ENCODE data around the gene PPHLN1.

PPHLN1 gene

DNA sequence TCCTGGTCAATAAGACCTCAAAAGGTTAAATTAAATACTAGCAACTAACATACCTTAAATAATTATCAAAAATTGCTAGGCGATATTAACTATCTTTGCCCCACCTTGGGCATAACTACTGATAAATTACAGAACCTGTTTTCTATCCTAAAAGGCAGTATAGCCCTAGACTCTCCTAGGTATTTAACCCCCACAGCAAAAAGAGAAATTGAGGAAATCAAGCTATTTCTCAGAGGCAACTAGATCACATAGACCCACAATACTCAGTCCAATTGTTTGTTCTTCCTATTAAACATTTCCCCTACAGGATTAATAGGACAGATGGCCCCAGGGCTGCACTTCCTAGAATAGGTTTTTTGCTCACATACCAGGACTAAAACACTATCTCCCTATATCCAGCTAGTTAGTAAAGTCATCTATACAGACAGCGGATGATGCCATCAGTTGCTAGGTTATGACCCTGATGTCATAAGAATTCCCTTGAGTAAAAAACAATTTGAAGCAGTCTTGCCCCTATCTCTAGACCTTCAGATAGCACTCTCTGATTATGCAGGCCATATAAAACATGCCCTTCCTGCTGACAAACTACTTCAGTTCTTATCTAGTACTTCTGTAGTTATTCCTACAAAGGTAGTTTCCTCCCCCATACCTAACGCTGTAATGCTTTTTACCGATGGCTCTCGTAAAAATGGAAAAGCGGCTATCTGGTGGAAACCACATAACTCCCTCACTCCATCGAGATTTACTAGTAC lies 118.4 kb downstream of the PPHLN1 start:
- TF ChIP-seq POU6F1 (CRISPR knock-in tag; IDR thresholded peaks at IDR 0.05; ENCODE audit: borderline replicate concordance, low read depth) = no peak
- TF ChIP-seq ESRRG (CRISPR knock-in tag; IDR thresholded peaks at IDR 0.05) = no peak
- no peak for TF ChIP-seq ZNF565 (CRISPR knock-in tag; conservative IDR thresholded peaks at IDR 0.05; ENCODE audit: low read depth)
- no peak for TF ChIP-seq OSR1 (CRISPR knock-in tag; IDR thresholded peaks at IDR 0.05)
- TF ChIP-seq RARB (CRISPR knock-in tag; IDR thresholded peaks at IDR 0.05) = no peak
- TF ChIP-seq, protein P1, sequence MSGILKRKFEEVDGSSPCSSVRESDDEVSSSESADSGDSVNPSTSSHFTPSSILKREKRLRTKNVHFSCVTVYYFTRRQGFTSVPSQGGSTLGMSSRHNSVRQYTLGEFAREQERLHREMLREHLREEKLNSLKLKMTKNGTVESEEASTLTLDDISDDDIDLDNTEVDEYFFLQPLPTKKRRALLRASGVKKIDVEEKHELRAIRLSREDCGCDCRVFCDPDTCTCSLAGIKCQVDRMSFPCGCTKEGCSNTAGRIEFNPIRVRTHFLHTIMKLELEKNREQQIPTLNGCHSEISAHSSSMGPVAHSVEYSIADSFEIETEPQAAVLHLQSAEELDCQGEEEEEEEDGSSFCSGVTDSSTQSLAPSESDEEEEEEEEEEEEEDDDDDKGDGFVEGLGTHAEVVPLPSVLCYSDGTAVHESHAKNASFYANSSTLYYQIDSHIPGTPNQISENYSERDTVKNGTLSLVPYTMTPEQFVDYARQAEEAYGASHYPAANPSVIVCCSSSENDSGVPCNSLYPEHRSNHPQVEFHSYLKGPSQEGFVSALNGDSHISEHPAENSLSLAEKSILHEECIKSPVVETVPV (CRISPR knock-in tag; IDR thresholded peaks at IDR 0.05) = no peak
- TF ChIP-seq ZNF70 (CRISPR knock-in tag; IDR thresholded peaks at IDR 0.05) = no peak
- TF ChIP-seq ARNTL (CRISPR knock-in tag; IDR thresholded peaks at IDR 0.05; ENCODE audit: borderline replicate concordance, low read depth) = no peak
- TF ChIP-seq PPARA (CRISPR knock-in tag; IDR thresholded peaks at IDR 0.05; ENCODE audit: borderline replicate concordance) = no peak
- TF ChIP-seq, protein P2, sequence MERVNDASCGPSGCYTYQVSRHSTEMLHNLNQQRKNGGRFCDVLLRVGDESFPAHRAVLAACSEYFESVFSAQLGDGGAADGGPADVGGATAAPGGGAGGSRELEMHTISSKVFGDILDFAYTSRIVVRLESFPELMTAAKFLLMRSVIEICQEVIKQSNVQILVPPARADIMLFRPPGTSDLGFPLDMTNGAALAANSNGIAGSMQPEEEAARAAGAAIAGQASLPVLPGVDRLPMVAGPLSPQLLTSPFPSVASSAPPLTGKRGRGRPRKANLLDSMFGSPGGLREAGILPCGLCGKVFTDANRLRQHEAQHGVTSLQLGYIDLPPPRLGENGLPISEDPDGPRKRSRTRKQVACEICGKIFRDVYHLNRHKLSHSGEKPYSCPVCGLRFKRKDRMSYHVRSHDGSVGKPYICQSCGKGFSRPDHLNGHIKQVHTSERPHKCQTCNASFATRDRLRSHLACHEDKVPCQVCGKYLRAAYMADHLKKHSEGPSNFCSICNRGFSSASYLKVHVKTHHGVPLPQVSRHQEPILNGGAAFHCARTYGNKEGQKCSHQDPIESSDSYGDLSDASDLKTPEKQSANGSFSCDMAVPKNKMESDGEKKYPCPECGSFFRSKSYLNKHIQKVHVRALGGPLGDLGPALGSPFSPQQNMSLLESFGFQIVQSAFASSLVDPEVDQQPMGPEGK (CRISPR knock-in tag; IDR thresholded peaks at IDR 0.05; ENCODE audit: borderline replicate concordance) = no peak
- no peak for TF ChIP-seq ZNF8 (CRISPR knock-in tag; IDR thresholded peaks at IDR 0.05)
- TF ChIP-seq, protein P3, sequence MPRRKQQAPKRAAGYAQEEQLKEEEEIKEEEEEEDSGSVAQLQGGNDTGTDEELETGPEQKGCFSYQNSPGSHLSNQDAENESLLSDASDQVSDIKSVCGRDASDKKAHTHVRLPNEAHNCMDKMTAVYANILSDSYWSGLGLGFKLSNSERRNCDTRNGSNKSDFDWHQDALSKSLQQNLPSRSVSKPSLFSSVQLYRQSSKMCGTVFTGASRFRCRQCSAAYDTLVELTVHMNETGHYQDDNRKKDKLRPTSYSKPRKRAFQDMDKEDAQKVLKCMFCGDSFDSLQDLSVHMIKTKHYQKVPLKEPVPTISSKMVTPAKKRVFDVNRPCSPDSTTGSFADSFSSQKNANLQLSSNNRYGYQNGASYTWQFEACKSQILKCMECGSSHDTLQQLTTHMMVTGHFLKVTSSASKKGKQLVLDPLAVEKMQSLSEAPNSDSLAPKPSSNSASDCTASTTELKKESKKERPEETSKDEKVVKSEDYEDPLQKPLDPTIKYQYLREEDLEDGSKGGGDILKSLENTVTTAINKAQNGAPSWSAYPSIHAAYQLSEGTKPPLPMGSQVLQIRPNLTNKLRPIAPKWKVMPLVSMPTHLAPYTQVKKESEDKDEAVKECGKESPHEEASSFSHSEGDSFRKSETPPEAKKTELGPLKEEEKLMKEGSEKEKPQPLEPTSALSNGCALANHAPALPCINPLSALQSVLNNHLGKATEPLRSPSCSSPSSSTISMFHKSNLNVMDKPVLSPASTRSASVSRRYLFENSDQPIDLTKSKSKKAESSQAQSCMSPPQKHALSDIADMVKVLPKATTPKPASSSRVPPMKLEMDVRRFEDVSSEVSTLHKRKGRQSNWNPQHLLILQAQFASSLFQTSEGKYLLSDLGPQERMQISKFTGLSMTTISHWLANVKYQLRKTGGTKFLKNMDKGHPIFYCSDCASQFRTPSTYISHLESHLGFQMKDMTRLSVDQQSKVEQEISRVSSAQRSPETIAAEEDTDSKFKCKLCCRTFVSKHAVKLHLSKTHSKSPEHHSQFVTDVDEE (CRISPR knock-in tag; IDR thresholded peaks at IDR 0.05) = no peak
- ATAC-seq = no peak

GRCh38 chr12:42445891-42446290 lies 119.9 kb downstream of the PPHLN1 start:
- ATAC-seq = no peak
- TF ChIP-seq ZNF70 (CRISPR knock-in tag; IDR thresholded peaks at IDR 0.05) = no peak
- TF ChIP-seq ZNF565 (CRISPR knock-in tag; conservative IDR thresholded peaks at IDR 0.05; ENCODE audit: low read depth) = no peak
- no peak for TF ChIP-seq ZFP30 (CRISPR knock-in tag; IDR thresholded peaks at IDR 0.05)
- no peak for TF ChIP-seq ISL1 (CRISPR knock-in tag; IDR thresholded peaks at IDR 0.05)
- no peak for TF ChIP-seq TOX (CRISPR knock-in tag; IDR thresholded peaks at IDR 0.05; ENCODE audit: borderline replicate concordance)
- TF ChIP-seq POU6F1 (CRISPR knock-in tag; IDR thresholded peaks at IDR 0.05; ENCODE audit: borderline replicate concordance, low read depth) = no peak
- TF ChIP-seq SNAI2 (CRISPR knock-in tag; IDR thresholded peaks at IDR 0.05) = no peak
- no peak for TF ChIP-seq TCF4 (CRISPR knock-in tag; IDR thresholded peaks at IDR 0.05; ENCODE audit: borderline replicate concordance)
- TF ChIP-seq, protein P3 (CRISPR knock-in tag; IDR thresholded peaks at IDR 0.05) = no peak
- no peak for TF ChIP-seq BACH2 (CRISPR knock-in tag; IDR thresholded peaks at IDR 0.05; ENCODE audit: borderline replicate concordance)
- TF ChIP-seq PPARA (CRISPR knock-in tag; IDR thresholded peaks at IDR 0.05; ENCODE audit: borderline replicate concordance) = no peak
- TF ChIP-seq ZC3H10 (CRISPR knock-in tag; IDR thresholded peaks at IDR 0.05) = no peak
- no peak for TF ChIP-seq ZFP3 (CRISPR knock-in tag; IDR thresholded peaks at IDR 0.05)
- TF ChIP-seq, protein P1 (CRISPR knock-in tag; IDR thresholded peaks at IDR 0.05) = no peak
- TF ChIP-seq RARB (CRISPR knock-in tag; IDR thresholded peaks at IDR 0.05) = no peak
- no peak for TF ChIP-seq ARNTL (CRISPR knock-in tag; IDR thresholded peaks at IDR 0.05; ENCODE audit: borderline replicate concordance, low read depth)
- TF ChIP-seq ESRRG (CRISPR knock-in tag; IDR thresholded peaks at IDR 0.05) = no peak
- no peak for TF ChIP-seq ZNF8 (CRISPR knock-in tag; IDR thresholded peaks at IDR 0.05)
- no peak for TF ChIP-seq CREB5 (CRISPR knock-in tag; IDR thresholded peaks at IDR 0.05; ENCODE audit: low read depth)

Data from SK-N-SH treated with all-trans-retinoic acid at 6 μM for 48 hours (cell line).